ENCODE results near the gene DOK4. TPM values are rescaled to one million over a fixed set of nuclear protein-coding genes. Genes with fewer than 3 reads are reported as not detected.

The DOK4 gene
- total and polyA plus RNA-seq, 2 experiments from 2014 or later, result 11.4 to 29.1 TPM

DNA sequence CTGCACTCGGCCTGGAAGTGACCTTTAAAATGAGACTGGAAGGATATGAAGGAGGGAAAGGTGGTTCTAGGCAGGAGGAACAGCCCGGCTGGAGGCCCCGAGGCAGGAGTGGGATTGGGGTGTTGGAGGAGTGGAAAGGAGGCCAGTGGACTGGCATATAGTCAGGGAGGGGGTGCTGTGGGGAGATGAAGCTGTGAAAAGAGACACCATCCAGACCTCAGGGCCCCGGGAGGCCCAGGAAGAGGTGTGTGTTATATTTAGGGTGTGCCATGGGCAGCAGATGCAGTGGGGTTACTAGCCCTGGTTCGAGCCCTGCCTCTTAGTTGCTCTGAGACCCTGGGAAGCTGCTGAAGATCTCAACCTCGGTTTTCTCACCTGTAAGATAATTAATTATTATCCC is 18.9 kb upstream of the DOK4 start:
- ATAC-seq (no peak), DNase-seq (ENCODE audit: low spot score) (no peak)
- no peaks in the 10 kb centered on the region for H3K4me1 ChIP-seq (ENCODE audit: insufficient read depth)
- H3K79me2 ChIP-seq (replicated peaks; ENCODE audit: insufficient read depth), result no peaks in the 10 kb centered on the region
- TF ChIP-seq, protein P1, sequence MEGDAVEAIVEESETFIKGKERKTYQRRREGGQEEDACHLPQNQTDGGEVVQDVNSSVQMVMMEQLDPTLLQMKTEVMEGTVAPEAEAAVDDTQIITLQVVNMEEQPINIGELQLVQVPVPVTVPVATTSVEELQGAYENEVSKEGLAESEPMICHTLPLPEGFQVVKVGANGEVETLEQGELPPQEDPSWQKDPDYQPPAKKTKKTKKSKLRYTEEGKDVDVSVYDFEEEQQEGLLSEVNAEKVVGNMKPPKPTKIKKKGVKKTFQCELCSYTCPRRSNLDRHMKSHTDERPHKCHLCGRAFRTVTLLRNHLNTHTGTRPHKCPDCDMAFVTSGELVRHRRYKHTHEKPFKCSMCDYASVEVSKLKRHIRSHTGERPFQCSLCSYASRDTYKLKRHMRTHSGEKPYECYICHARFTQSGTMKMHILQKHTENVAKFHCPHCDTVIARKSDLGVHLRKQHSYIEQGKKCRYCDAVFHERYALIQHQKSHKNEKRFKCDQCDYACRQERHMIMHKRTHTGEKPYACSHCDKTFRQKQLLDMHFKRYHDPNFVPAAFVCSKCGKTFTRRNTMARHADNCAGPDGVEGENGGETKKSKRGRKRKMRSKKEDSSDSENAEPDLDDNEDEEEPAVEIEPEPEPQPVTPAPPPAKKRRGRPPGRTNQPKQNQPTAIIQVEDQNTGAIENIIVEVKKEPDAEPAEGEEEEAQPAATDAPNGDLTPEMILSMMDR (conservative IDR thresholded peaks at IDR 0.05; ENCODE audit: low read depth in 2 of 2), result no peak
- TF ChIP-seq EZH2phosphoT487 (IDR thresholded peaks at IDR 0.05; ENCODE audit: unreplicated experiment) (no peak), ZNF114 (CRISPR knock-in tag; IDR thresholded peaks at IDR 0.05) (no peak), POLR2AphosphoS5 (IDR thresholded peaks at IDR 0.05; ENCODE audit: low read depth) (no peak), JUNB (IDR thresholded peaks at IDR 0.05; ENCODE audit: unreplicated experiment) (no peak), CREB1 (CRISPR knock-in tag; IDR thresholded peaks at IDR 0.05; ENCODE audit: low read depth) (no peak), STAT1 (IDR thresholded peaks at IDR 0.05; ENCODE audit: unreplicated experiment) (no peak), ZNF331 (CRISPR knock-in tag; IDR thresholded peaks at IDR 0.05; ENCODE audit: low read depth) (no peak), NANOG (IDR thresholded peaks at IDR 0.05; ENCODE audit: borderline replicate concordance) (no peak)
- no peak overlapping the region for H3K4me3 ChIP-seq
- no peaks in the 10 kb centered on the region for H3K27me3 ChIP-seq (ENCODE audit: insufficient read depth)
- no peaks in the 10 kb centered on the region for H3F3A ChIP-seq (replicated peaks; ENCODE audit: low read depth)
- no peak overlapping the region for H3K27ac ChIP-seq (ENCODE audit: low read depth)
- no peak overlapping the region for H3K4me2 ChIP-seq
- H2AFZ ChIP-seq, result no peak overlapping the region
- no peaks in the 10 kb centered on the region for H3K9me2 ChIP-seq (ENCODE audit: insufficient read depth)
- Mint-ChIP-seq H3K27ac (no peak overlapping the region), H3K27me3 (ENCODE audit: insufficient read depth, low read depth, poor library complexity) (peaks cover 17% of the 10 kb centered on the region), H3K4me3 (no peak overlapping the region), H3K36me3 (ENCODE audit: low read depth) (no peaks in the 10 kb centered on the region), H3K4me1 (peaks cover 20% of the 10 kb centered on the region), H3K9me3 (no peaks in the 10 kb centered on the region)
- H3K36me3 ChIP-seq (ENCODE audit: insufficient read depth), result no peaks in the 10 kb centered on the region
- no peaks in the 10 kb centered on the region for H4K20me1 ChIP-seq (replicated peaks; ENCODE audit: insufficient read depth)

- H3K36me3 ChIP-seq (ENCODE audit: insufficient read depth), result no peaks in the 10 kb centered on the region
- H3K27me3 ChIP-seq (ENCODE audit: insufficient read depth), result no peaks in the 10 kb centered on the region
- H3K36me3 Mint-ChIP-seq (ENCODE audit: low read depth), result no peaks in the 10 kb centered on the region
- H4K20me1 ChIP-seq (replicated peaks; ENCODE audit: insufficient read depth), result no peaks in the 10 kb centered on the region
- H3K79me2 ChIP-seq (replicated peaks; ENCODE audit: insufficient read depth), result no peaks in the 10 kb centered on the region
- no peak overlapping the region for H3K27ac Mint-ChIP-seq
- no peak overlapping the region for H3K4me2 ChIP-seq
- H3K9me3 Mint-ChIP-seq, result no peaks in the 10 kb centered on the region
- no peak overlapping the region for H2AFZ ChIP-seq
- no peaks in the 10 kb centered on the region for H3K9me2 ChIP-seq (ENCODE audit: insufficient read depth)
- H3K27ac ChIP-seq (ENCODE audit: low read depth), result no peak overlapping the region
- no peak overlapping the region for H3K4me3 ChIP-seq
- peaks cover 20% of the 10 kb centered on the region for H3K4me1 Mint-ChIP-seq
- H3F3A ChIP-seq (replicated peaks; ENCODE audit: low read depth), result no peaks in the 10 kb centered on the region
- peaks cover 17% of the 10 kb centered on the region for H3K27me3 Mint-ChIP-seq (ENCODE audit: insufficient read depth, low read depth, poor library complexity)
- DNase-seq (ENCODE audit: low spot score) (no peak), ATAC-seq (no peak)
- H3K4me1 ChIP-seq (ENCODE audit: insufficient read depth), result no peaks in the 10 kb centered on the region
- no peak overlapping the region for H3K4me3 Mint-ChIP-seq
- TF ChIP-seq ZNF114 (CRISPR knock-in tag; IDR thresholded peaks at IDR 0.05) (no peak), STAT1 (IDR thresholded peaks at IDR 0.05; ENCODE audit: unreplicated experiment) (no peak), ZNF331 (CRISPR knock-in tag; IDR thresholded peaks at IDR 0.05; ENCODE audit: low read depth) (no peak)
- TF ChIP-seq, protein P2, sequence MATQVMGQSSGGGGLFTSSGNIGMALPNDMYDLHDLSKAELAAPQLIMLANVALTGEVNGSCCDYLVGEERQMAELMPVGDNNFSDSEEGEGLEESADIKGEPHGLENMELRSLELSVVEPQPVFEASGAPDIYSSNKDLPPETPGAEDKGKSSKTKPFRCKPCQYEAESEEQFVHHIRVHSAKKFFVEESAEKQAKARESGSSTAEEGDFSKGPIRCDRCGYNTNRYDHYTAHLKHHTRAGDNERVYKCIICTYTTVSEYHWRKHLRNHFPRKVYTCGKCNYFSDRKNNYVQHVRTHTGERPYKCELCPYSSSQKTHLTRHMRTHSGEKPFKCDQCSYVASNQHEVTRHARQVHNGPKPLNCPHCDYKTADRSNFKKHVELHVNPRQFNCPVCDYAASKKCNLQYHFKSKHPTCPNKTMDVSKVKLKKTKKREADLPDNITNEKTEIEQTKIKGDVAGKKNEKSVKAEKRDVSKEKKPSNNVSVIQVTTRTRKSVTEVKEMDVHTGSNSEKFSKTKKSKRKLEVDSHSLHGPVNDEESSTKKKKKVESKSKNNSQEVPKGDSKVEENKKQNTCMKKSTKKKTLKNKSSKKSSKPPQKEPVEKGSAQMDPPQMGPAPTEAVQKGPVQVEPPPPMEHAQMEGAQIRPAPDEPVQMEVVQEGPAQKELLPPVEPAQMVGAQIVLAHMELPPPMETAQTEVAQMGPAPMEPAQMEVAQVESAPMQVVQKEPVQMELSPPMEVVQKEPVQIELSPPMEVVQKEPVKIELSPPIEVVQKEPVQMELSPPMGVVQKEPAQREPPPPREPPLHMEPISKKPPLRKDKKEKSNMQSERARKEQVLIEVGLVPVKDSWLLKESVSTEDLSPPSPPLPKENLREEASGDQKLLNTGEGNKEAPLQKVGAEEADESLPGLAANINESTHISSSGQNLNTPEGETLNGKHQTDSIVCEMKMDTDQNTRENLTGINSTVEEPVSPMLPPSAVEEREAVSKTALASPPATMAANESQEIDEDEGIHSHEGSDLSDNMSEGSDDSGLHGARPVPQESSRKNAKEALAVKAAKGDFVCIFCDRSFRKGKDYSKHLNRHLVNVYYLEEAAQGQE (IDR thresholded peaks at IDR 0.05; ENCODE audit: unreplicated experiment), result no peak
- TF ChIP-seq, protein P3, sequence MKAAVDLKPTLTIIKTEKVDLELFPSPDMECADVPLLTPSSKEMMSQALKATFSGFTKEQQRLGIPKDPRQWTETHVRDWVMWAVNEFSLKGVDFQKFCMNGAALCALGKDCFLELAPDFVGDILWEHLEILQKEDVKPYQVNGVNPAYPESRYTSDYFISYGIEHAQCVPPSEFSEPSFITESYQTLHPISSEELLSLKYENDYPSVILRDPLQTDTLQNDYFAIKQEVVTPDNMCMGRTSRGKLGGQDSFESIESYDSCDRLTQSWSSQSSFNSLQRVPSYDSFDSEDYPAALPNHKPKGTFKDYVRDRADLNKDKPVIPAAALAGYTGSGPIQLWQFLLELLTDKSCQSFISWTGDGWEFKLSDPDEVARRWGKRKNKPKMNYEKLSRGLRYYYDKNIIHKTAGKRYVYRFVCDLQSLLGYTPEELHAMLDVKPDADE (IDR thresholded peaks at IDR 0.05), result no peak
These were observed 18.2 kb upstream of the DOK4 start for GRCh38 chr16:57504491-57504890.
